ENCODE results near the gene EDIL3.

DNA sequence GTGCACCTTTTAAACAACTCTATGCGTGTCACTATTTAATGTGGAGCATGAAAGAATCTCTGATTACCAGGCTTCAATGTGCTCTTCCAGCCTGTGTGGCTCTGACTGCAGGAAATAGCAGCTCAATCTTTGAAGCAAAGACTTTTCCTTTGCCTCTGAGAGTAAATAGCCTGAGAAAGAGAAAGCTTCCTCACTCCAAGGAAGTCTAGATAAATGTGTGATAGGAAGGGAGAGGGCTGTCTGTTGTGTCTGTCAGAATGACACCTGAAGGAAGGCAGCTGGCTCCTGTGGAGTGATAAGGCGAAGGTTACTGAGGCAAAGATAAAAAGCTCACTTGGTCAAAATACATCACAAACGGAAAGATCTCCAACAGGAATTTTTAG, 458.7 kb downstream of the EDIL3 start:
- TF ChIP-seq, protein P1, sequence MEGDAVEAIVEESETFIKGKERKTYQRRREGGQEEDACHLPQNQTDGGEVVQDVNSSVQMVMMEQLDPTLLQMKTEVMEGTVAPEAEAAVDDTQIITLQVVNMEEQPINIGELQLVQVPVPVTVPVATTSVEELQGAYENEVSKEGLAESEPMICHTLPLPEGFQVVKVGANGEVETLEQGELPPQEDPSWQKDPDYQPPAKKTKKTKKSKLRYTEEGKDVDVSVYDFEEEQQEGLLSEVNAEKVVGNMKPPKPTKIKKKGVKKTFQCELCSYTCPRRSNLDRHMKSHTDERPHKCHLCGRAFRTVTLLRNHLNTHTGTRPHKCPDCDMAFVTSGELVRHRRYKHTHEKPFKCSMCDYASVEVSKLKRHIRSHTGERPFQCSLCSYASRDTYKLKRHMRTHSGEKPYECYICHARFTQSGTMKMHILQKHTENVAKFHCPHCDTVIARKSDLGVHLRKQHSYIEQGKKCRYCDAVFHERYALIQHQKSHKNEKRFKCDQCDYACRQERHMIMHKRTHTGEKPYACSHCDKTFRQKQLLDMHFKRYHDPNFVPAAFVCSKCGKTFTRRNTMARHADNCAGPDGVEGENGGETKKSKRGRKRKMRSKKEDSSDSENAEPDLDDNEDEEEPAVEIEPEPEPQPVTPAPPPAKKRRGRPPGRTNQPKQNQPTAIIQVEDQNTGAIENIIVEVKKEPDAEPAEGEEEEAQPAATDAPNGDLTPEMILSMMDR (IDR thresholded peaks at IDR 0.05 in 4 of 5, conservative IDR thresholded peaks at IDR 0.05 in 1 of 5): no peak
- TF ChIP-seq POLR2A (IDR thresholded peaks at IDR 0.05): no peak
